Measurements from ENCODE around the gene PLXNA4. TPM values are rescaled to one million over a fixed set of nuclear protein-coding genes. Genes with fewer than 3 reads are reported as not detected.

The PLXNA4 gene
- total RNA-seq, 1 donor from 2014 or later = 5.2 TPM

GRCh38 chr7:132618271-132618955 lies 42.1 kb upstream of the PLXNA4 start:
- no peak for TF ChIP-seq CTCF (IDR thresholded peaks at IDR 0.05; ENCODE audit: unreplicated experiment)
- H3K4me1 Mint-ChIP-seq = peaks cover 16% of the 10 kb centered on the region
- peaks cover 32% of the 10 kb centered on the region for H3K27me3 Mint-ChIP-seq (ENCODE audit: low read depth)
- no peak for DNase-seq (ENCODE audit: low spot score in 2 of 2, unreplicated experiment in 2 of 2)
- peak overlapping the region; percentile 18 for H3K27ac Mint-ChIP-seq
- H3K36me3 Mint-ChIP-seq = no peaks in the 10 kb centered on the region
- no peak overlapping the region for H3K4me3 Mint-ChIP-seq
- H3K9me3 Mint-ChIP-seq = no peaks in the 10 kb centered on the region

GRCh38 chr7:132614428-132615318 lies 38.4 kb upstream of the PLXNA4 start:
- no peak for TF ChIP-seq CTCF (IDR thresholded peaks at IDR 0.05; ENCODE audit: unreplicated experiment)
- Mint-ChIP-seq H3K27me3 (ENCODE audit: low read depth) (peaks cover 63% of the 10 kb centered on the region), H3K36me3 (no peaks in the 10 kb centered on the region), H3K27ac (no peak overlapping the region), H3K9me3 (no peaks in the 10 kb centered on the region), H3K4me1 (peaks cover 16% of the 10 kb centered on the region), H3K4me3 (peak overlapping the region; percentile 59)
- no peak for DNase-seq (ENCODE audit: low spot score in 2 of 2, unreplicated experiment in 2 of 2)

- Mint-ChIP-seq H3K36me3 (no peaks in the 10 kb centered on the region), H3K4me1 (peaks cover 10% of the 10 kb centered on the region), H3K27me3 (ENCODE audit: low read depth) (peaks cover 63% of the 10 kb centered on the region), H3K27ac (no peak overlapping the region), H3K4me3 (no peak overlapping the region), H3K9me3 (no peaks in the 10 kb centered on the region)
- TF ChIP-seq CTCF (IDR thresholded peaks at IDR 0.05; ENCODE audit: unreplicated experiment) = no peak
- DNase-seq (ENCODE audit: low spot score in 2 of 2, unreplicated experiment in 2 of 2) = no peak
Observed at GRCh38 chr7:132613737-132614136, 37.5 kb upstream of the PLXNA4 start.

GRCh38 chr7:132610995-132611394 lies 34.7 kb upstream of the PLXNA4 start:
- H3K27ac Mint-ChIP-seq = no peak overlapping the region

More at GRCh38 chr7:132610995-132611394, 34.7 kb upstream of the PLXNA4 start:
- Mint-ChIP-seq H3K27me3 (ENCODE audit: low read depth) (peaks cover 53% of the 10 kb centered on the region), H3K4me3 (no peak overlapping the region), H3K9me3 (no peaks in the 10 kb centered on the region), H3K4me1 (peaks cover 4% of the 10 kb centered on the region), H3K36me3 (no peaks in the 10 kb centered on the region)
- DNase-seq (ENCODE audit: low spot score in 2 of 2, unreplicated experiment in 2 of 2) = no peak
- TF ChIP-seq CTCF (IDR thresholded peaks at IDR 0.05; ENCODE audit: unreplicated experiment) = no peak
